ENCODE data around the gene OPRL1. TPM values are rescaled to one million over a fixed set of nuclear protein-coding genes. Genes with fewer than 3 reads are reported as not detected.

The OPRL1 gene
- total RNA-seq, 1 donor from 2014 or later = 1.4 TPM

DNA sequence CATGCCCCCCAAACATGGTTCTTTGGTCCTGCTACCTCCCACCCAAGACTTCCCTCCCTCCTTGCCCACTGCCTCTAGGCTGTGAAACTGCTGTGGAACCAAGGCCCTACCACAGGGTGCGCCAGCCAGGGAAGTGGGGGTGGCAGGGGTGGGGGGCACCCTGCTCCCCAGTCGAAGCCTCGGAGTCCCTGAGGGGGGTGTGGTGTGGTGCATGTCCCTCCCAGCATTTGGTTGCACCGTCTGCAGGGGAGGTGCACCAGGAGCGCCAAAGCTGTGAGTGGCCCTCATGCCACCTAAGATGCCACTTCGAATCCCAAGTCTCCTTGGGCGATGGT lies 2.4 kb upstream of the OPRL1 start:
- no peaks in the 10 kb centered on the region for H3K27me3 Mint-ChIP-seq
- ATAC-seq (ENCODE audit: low read depth) = no peak
- H3K4me3 Mint-ChIP-seq = peak overlapping the region; percentile 87
- peaks cover 36% of the 10 kb centered on the region for H3K36me3 Mint-ChIP-seq (ENCODE audit: low read depth)
- POLR2A ChIA-PET = interaction anchor here (0.6 to 8.1 kb wide), 9 partner anchors 11 to 540 kb away, joined by 3 to 77 read pairs (median 8); partner anchors contain the start of genes PRPF6, SAMD10 and TCEA2
- TF ChIP-seq, protein P1, sequence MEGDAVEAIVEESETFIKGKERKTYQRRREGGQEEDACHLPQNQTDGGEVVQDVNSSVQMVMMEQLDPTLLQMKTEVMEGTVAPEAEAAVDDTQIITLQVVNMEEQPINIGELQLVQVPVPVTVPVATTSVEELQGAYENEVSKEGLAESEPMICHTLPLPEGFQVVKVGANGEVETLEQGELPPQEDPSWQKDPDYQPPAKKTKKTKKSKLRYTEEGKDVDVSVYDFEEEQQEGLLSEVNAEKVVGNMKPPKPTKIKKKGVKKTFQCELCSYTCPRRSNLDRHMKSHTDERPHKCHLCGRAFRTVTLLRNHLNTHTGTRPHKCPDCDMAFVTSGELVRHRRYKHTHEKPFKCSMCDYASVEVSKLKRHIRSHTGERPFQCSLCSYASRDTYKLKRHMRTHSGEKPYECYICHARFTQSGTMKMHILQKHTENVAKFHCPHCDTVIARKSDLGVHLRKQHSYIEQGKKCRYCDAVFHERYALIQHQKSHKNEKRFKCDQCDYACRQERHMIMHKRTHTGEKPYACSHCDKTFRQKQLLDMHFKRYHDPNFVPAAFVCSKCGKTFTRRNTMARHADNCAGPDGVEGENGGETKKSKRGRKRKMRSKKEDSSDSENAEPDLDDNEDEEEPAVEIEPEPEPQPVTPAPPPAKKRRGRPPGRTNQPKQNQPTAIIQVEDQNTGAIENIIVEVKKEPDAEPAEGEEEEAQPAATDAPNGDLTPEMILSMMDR (IDR thresholded peaks at IDR 0.05) = no peak
- CTCF ChIA-PET = interaction anchor here (1.4 to 2.8 kb wide), 3 partner anchors 11 to 97 kb away, joined by 3 to 13 read pairs (median 8); partner anchors contain the start of gene PRPF6
- H3K9me3 Mint-ChIP-seq = no peaks in the 10 kb centered on the region
- peaks cover 62% of the 10 kb centered on the region for H3K4me1 Mint-ChIP-seq
- DNase-seq = no peak
- peak overlapping the region; percentile 89 for H3K27ac Mint-ChIP-seq
- intact Hi-C loops (cut with micrococcal nuclease) = loop anchor here (5.0 kb wide), 1 partner anchor 95 kb away; the partner anchor contains the start of gene PRPF6

DNA sequence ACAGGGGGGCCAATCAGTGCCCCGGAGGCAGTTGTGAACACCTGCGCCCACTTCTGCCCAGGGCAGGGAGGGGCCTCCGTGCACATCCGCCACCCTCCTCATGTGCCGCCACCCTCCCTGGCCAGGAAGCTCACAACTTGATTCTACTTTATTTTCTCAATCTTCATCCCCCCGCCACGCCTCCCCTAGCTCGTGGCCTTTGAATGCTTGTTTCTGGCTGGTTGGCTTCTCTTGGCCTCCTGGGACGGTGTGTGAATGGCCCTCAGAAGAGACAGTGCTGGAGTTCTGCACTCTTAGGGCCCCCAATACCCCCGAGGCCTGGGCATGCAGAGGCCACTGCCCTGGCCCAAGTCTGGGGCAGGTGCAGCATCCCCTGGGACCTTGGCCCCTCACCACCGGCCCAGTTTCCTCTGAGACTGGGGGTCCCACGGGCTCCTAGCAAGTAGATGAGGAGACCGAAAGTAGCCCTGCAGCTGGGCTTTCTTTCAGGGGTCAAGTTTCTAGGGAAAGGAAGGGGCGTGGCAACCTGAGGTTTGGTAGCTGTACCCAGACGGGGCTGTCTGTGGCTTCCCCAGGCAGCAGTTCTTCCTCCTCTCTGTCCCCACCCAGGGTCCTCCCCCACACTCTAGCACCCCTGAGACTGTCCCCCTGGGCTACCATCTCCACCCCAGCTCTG lies 1.9 kb upstream of the OPRL1 start:
- H3K9me3 Mint-ChIP-seq = no peaks in the 10 kb centered on the region
- no peaks in the 10 kb centered on the region for H3K27me3 Mint-ChIP-seq
- peak; percentile 49 for ATAC-seq (ENCODE audit: low read depth)
- POLR2A ChIA-PET = interaction anchor here (0.6 to 8.1 kb wide), 11 partner anchors 12 to 558 kb away, joined by 3 to 77 read pairs (median 8); partner anchors contain the start of genes NPBWR2, PPDPF, PRPF6 and SAMD10
- H3K4me1 Mint-ChIP-seq = peaks cover 66% of the 10 kb centered on the region
- CTCF ChIA-PET = interaction anchor here (0.9 to 2.8 kb wide), 4 partner anchors 12 to 97 kb away, joined by 3 to 13 read pairs (median 6); partner anchors contain the start of gene PRPF6
- TF ChIP-seq, protein P1 (IDR thresholded peaks at IDR 0.05) = no peak
- peak overlapping the region; percentile 89 for H3K27ac Mint-ChIP-seq
- H3K4me3 Mint-ChIP-seq = peak overlapping the region; percentile 87
- peak; percentile 63 for DNase-seq
- H3K36me3 Mint-ChIP-seq (ENCODE audit: low read depth) = peaks cover 33% of the 10 kb centered on the region
- intact Hi-C loops (cut with micrococcal nuclease) = loop anchor here (1.0 to 5.0 kb wide), 2 partner anchors 15 to 96 kb away; partner anchors contain the start of genes PRPF6 and TCEA2

DNA sequence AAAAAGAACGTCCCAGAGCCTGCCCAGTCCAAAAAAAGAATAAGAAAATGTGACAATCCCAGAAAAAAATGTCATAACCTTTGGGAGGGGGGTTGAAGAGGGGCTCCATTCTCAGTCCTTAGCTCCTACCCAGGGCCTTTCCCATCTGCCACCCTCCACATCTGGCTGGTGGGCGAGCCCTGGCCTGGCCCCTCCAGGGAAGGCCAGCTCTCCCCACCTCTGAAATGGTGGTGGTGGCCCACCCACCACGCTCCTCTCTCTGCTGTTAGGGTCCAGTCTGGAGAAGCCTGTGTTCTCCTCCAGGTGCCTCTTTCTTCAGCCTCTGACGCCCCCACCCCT lies 979 bp upstream of the OPRL1 start:
- ChIA-PET POLR2A (interaction anchor here (0.6 to 8.1 kb wide), 16 partner anchors 12 to 558 kb away, joined by 3 to 77 read pairs (median 6); partner anchors contain the start of genes LIME1, NPBWR2, PCMTD2 and PPDPF), CTCF (interaction anchor here (0.8 to 7.5 kb wide), 3 partner anchors 9 to 42 kb away, joined by 3 to 80 read pairs (median 3); partner anchors contain the start of gene TCEA2)
- TF ChIP-seq, protein P1 (IDR thresholded peaks at IDR 0.05) = no peak
- no peaks in the 10 kb centered on the region for H3K9me3 Mint-ChIP-seq
- peaks cover 66% of the 10 kb centered on the region for H3K4me1 Mint-ChIP-seq
- H3K4me3 Mint-ChIP-seq = peak overlapping the region; percentile 87
- DNase-seq (no peak), ATAC-seq (ENCODE audit: low read depth) (no peak)
- no peaks in the 10 kb centered on the region for H3K27me3 Mint-ChIP-seq
- H3K27ac Mint-ChIP-seq = peak overlapping the region; percentile 89
- H3K36me3 Mint-ChIP-seq (ENCODE audit: low read depth) = peaks cover 25% of the 10 kb centered on the region
- intact Hi-C loops (cut with micrococcal nuclease) = loop anchor here (1.0 to 5.0 kb wide), 3 partner anchors 16 to 97 kb away; partner anchors contain the start of genes PRPF6 and TCEA2

DNA sequence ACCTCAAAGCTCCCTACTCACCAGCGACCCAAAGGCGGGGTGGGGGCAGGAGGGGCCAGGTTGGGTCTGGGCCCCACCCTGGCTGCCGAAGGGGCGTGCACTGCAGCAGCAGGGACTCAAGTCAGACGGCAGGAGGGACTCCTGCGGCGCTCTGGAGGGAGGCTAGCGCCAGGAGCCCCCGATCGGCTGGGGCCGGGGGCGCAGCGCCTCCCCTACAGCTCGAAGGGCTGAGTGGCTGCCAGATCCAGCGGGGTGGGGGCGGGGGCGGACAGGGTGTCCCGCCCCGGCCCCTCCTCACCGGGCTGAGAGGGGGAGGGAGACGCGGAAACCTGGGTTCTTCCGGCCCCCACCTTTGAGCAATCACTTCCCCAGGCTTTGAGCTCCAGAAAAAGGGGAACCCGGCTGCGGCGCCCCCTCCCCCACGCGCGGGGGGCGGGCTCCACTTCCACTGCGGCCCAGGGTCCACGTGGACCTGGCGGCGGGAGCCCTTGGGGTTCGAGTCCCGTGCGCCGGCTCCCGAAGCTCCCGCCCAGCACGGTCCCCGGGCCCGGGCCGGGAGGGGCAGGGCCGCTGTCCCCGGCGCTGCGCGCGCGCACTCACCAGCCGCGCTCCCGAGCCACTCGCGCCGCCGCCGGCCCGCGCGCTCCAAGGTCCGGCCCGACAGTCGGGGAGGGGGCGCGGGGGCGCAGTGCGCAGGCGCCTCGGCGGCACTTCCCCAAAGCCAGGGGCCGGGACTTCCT lies 439 bp upstream of the OPRL1 start, which contains the start of gene RGS19:
Gene RGS19 (minus strand): TSS at position 246 of the 740 bp plus-strand sequence. CDS start 2,632 bp downstream, outside the sequence.
- DNase-seq (peak; percentile 86), ATAC-seq (ENCODE audit: low read depth) (peak; percentile 49)
- CTCF ChIA-PET = interaction anchor here (0.8 to 7.5 kb wide), 4 partner anchors 10 to 106 kb away, joined by 3 to 80 read pairs (median 3); partner anchors contain the start of gene TCEA2
- POLR2A ChIA-PET = interaction anchor here (0.6 to 8.1 kb wide), 19 partner anchors 13 to 559 kb away, joined by 3 to 77 read pairs (median 6); partner anchors contain the start of genes LIME1, NPBWR2, PCMTD2 and PPDPF
- Mint-ChIP-seq H3K4me1 (peaks cover 68% of the 10 kb centered on the region), H3K4me3 (peak within 1 kb of the TSS; percentile 87), H3K36me3 (ENCODE audit: low read depth) (peaks cover 20% of the 10 kb centered on the region), H3K27ac (peak within 1 kb of the TSS; percentile 89), H3K9me3 (no peaks in the 10 kb centered on the region), H3K27me3 (peaks cover 3% of the 10 kb centered on the region)
- intact Hi-C loops (cut with micrococcal nuclease) = loop anchor here (1.0 to 5.0 kb wide), 2 partner anchors 21 to 97 kb away; partner anchors contain the start of gene PRPF6
- TF ChIP-seq, protein P1 (IDR thresholded peaks at IDR 0.05) = no peak

Measured in activated B cell treated with CpG ODN at 0.5 μM for 24 hours (primary cell).